ENCODE results near the gene RAB11FIP4.

Gene RAB11FIP4

GRCh38 chr17:31566247-31566991 is 174.9 kb downstream of the RAB11FIP4 start:
- no peak for FAIRE-seq
- no peak for DNase-seq (ENCODE audit: insufficient read length, low spot score)
- no peak for TF ChIP-seq CTCF (IDR thresholded peaks at IDR 0.05; ENCODE audit: insufficient read depth, missing control alignments)

- no peak for DNase-seq (ENCODE audit: insufficient read length, low spot score)
- no peak for FAIRE-seq
- no peak for TF ChIP-seq CTCF (IDR thresholded peaks at IDR 0.05; ENCODE audit: insufficient read depth, missing control alignments)
These were observed 175.5 kb downstream of the RAB11FIP4 start for GRCh38 chr17:31566992-31567373.

DNA sequence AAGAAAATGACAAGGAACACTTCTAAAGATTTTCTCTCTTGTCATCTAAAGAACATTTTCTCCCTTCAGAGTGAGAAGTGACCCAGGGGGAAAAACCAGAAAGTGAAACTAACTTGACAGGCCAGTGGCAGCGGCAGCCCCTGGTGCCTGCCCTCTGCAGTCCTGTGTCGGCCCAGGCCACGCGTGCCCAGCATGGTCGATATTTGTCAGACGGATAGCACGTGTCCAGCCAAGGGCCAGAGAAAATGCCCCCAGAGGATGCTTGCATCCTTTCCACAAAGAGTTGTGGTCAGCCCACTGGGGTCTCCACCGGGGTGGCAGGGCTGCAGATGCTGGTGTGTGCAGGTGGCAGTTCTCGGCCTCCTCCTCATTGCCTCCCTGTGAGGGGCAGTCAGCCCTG is 176.6 kb downstream of the RAB11FIP4 start:
- no peak for TF ChIP-seq CTCF (IDR thresholded peaks at IDR 0.05; ENCODE audit: insufficient read depth, missing control alignments)
- no peak for FAIRE-seq

GRCh38 chr17:31568539-31568938 is 177.1 kb downstream of the RAB11FIP4 start:
- TF ChIP-seq CTCF (IDR thresholded peaks at IDR 0.05; ENCODE audit: insufficient read depth, missing control alignments) = no peak
- FAIRE-seq = no peak
- no peak for DNase-seq (ENCODE audit: insufficient read length, low spot score)

More for the DNA sequence above, 176.6 kb downstream of the RAB11FIP4 start:
- no peak for DNase-seq (ENCODE audit: insufficient read length, low spot score)

DNA sequence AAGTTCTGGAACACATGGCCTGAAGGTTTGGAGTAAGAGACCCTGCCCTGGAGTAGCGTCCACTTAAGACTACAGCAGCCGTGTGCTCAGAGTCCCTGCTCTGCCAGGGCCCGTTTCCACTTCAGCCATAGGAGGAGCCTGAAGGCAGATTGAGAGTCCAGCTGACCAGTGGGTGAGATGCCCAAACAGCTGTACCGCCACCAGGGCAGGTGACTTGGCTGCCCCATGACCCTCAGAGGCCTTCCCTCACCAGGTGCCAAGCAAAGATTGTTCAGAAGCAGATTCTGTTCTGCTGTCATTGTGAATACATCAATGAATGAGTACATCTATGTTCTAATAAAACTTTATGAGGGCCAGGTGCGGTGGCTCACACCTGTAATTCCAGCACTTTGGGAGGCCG is 178.8 kb downstream of the RAB11FIP4 start:
- no peak for TF ChIP-seq CTCF (IDR thresholded peaks at IDR 0.05; ENCODE audit: insufficient read depth, missing control alignments)
- FAIRE-seq = no peak
- DNase-seq (ENCODE audit: insufficient read length, low spot score) = no peak

DNA sequence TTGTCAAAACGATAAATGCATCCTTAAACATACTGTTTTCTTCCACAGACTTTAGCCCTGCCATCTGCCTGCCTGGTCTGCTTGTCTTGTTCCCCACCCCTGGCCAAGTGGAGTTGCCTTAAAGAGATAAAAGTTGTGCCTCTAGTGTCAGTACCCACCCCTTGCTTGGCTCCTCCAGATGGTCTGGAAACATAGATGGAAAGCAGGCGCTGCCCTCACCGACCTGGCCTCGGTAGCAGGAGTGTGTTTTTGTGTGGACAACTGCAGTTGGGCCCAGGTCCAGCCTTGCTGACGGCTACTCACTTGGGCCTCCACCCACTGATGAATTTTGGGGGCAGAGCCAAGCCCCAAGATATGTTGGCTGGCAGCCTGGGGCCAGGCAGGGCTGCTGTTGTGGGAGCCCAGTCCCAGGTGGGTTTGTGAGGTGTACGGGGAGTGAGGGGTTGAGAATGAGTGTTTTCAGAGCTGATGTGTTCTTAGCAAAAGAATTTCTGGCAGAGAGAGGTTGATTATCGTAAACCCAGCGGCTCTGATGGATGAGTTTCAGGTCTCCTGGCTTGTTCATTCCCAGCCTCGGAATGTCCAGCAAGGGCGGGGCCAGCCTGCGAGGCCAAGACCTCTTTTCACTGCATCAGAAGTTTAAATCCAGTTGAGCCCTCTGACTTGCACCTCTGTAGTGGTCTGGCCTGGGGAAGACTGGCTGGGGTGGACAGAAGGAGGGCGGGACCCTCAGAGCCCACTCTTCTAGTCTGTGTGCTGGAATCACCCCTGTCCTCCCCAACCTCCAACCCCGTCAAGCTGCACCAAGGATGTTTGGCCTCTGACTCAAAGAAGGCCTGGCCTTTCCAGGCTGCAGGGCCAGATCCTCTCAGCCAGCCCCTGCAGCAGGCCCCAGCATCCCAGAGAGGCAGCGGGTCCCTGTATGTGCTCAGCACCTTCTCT is 179.7 kb downstream of the RAB11FIP4 start:
- TF ChIP-seq CTCF (IDR thresholded peaks at IDR 0.05; ENCODE audit: insufficient read depth, missing control alignments) = no peak
- FAIRE-seq (no peak), DNase-seq (ENCODE audit: insufficient read length, low spot score) (no peak)
